HG03378 (cell line): Measurements from ENCODE around the gene PARN.

Experiments
- ATAC-seq: cut with Tn5 transposase; IDR thresholded peaks from one replicate; pipeline ENCODE4 v1.9.1; 2021; ENCODE audit warnings: mild to moderate bottlenecking, moderate library complexity; ENCODE audit not compliant: unreplicated experiment

PARN gene

GRCh38 chr16:14529010-14529669 is 100.9 kb downstream of the PARN start:
- no peak for ATAC-seq

GRCh38 chr16:14528306-14528705 is 101.8 kb downstream of the PARN start:
- no peak for ATAC-seq

- ATAC-seq: no peak
Measured at GRCh38 chr16:14527411-14528044, 102.5 kb downstream of the PARN start.

- ATAC-seq: no peak
Measured at GRCh38 chr16:14525596-14525995, 104.5 kb downstream of the PARN start.

GRCh38 chr16:14524979-14525378 is 105.1 kb downstream of the PARN start:
- no peak for ATAC-seq

- no peak for ATAC-seq
Measured at GRCh38 chr16:14523632-14524031, 106.4 kb downstream of the PARN start.

GRCh38 chr16:14522671-14523070 is 107.4 kb downstream of the PARN start:
- ATAC-seq: no peak

GRCh38 chr16:14520753-14521152 is 109.3 kb downstream of the PARN start:
- ATAC-seq: no peak

GRCh38 chr16:14514967-14515366 is 115.1 kb downstream of the PARN start:
- no peak for ATAC-seq

- ATAC-seq: no peak
Measured at GRCh38 chr16:14513389-14514107, 116.5 kb downstream of the PARN start.

- no peak for ATAC-seq
Measured at GRCh38 chr16:14511800-14512135, 118.3 kb downstream of the PARN start.

- ATAC-seq: no peak
Measured at GRCh38 chr16:14510939-14511799, 118.9 kb downstream of the PARN start.

GRCh38 chr16:14510581-14510938 is 119.5 kb downstream of the PARN start:
- ATAC-seq: no peak

- no peak for ATAC-seq
Measured at GRCh38 chr16:14509675-14510132, 120.4 kb downstream of the PARN start.

- no peak for ATAC-seq
Measured at GRCh38 chr16:14509055-14509454, 121.0 kb downstream of the PARN start.

GRCh38 chr16:14505846-14506245 is 124.2 kb downstream of the PARN start:
- ATAC-seq: no peak

GRCh38 chr16:14502932-14503741 is 126.9 kb downstream of the PARN start:
- peak; percentile 70 for ATAC-seq

- no peak for ATAC-seq
Measured at GRCh38 chr16:14502256-14502875, 127.7 kb downstream of the PARN start.

- ATAC-seq: no peak
Measured at GRCh38 chr16:14501331-14502255, 128.5 kb downstream of the PARN start.
